Stimulated activated CD4-positive, alpha-beta T cell treated with anti-CD3 and anti-CD28 coated beads, Interleukin-4, amount 100 ng/mL, for 1 hour (primary cell): Measurements from ENCODE around the gene CCR7.

Experiments used
- DNase-seq: peaks from one replicate; pipeline ENCODE4 v3.0.0-alpha.2; 2020

CCR7 gene, protein sequence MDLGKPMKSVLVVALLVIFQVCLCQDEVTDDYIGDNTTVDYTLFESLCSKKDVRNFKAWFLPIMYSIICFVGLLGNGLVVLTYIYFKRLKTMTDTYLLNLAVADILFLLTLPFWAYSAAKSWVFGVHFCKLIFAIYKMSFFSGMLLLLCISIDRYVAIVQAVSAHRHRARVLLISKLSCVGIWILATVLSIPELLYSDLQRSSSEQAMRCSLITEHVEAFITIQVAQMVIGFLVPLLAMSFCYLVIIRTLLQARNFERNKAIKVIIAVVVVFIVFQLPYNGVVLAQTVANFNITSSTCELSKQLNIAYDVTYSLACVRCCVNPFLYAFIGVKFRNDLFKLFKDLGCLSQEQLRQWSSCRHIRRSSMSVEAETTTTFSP

GRCh38 chr17:40564883-40565768 lies at the start of gene CCR7:
CCR7 (minus strand) TSS chr17:40565472; CDS start chr17:40565409, 63 bp downstream.
- peak; percentile 78 for DNase-seq

DNA sequence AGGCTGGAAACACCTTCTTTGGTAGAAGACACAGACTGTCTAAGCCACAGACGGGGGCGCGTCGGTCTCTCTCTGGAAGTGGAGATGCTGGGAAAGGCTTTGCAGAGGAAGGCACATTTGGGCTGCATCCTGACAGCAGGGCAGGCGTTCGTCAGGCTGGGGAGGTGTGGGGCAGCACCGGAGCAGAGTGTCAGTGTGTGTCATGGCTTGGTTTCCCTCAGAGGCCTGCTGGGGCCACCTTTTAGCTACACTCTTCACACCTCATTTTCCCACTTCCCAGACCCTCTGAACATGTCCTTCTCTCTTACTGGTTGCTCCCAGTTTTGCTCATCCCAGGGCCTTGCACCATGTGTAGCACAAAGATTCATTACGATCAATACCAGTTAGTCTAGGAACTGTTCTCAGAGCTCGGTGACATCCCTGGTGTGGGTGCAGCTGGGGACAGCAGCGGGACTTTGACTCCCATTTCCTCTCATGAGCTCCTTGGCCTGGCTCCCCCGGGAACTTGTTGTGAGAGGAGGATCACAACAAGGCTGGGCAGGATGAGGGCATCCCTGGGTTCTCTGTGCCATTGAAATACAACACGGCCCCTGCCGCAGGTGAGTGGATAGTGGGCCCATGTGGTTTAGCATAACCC lies 49.3 kb upstream of the CCR7 start:
- DNase-seq: no peak

- DNase-seq: no peak
These were observed 48.3 kb upstream of the CCR7 start for GRCh38 chr17:40613467-40614154.

- peak; percentile 73 for DNase-seq
These were observed 47.5 kb upstream of the CCR7 start for GRCh38 chr17:40612599-40613244.

GRCh38 chr17:40611840-40612474 lies 46.7 kb upstream of the CCR7 start:
- no peak for DNase-seq

GRCh38 chr17:40610359-40610758 lies 45.1 kb upstream of the CCR7 start:
- DNase-seq: no peak

GRCh38 chr17:40608061-40608581 lies 42.8 kb upstream of the CCR7 start:
- no peak for DNase-seq

- peak; percentile 43 for DNase-seq
These were observed 42.4 kb upstream of the CCR7 start for GRCh38 chr17:40607641-40608040.

DNA sequence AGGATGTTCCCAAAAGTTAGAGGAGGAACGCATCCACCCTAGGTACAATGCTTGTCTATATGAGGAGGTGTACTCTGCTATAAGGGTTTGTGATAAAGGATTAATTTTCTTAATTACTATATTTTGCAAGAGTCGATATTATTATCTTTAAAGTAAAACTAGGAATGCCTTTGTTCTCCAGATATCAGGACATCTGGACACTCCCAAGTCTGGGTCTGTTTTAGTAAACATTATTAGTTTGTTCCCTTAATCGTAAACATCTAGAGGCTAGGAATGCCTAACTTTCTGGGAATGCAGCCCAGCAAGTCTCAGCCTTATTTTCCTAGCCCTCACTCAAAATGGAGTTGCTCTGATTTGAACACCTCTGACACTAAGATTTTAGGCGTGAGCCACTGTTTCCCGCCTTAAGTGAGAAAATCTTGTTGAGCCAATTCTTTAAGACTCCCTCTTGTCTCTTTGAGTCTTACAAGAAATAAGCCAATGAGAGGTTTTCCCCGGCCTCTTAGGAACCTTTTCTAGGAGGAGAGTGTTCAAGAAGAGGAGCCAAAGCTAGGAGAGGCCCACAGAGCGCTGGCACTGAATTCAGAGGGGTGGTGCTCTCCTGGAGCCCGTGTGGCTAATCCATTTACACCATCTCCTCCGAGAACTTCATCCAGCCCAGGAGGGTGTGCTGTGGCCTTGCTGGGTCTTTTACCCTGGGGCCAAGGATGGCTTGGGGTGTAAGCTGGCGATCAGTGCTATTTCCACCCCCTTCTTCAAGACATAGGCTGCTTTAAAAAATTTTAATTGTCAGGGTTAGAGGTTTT lies 41.5 kb upstream of the CCR7 start:
- no peak for DNase-seq

DNA sequence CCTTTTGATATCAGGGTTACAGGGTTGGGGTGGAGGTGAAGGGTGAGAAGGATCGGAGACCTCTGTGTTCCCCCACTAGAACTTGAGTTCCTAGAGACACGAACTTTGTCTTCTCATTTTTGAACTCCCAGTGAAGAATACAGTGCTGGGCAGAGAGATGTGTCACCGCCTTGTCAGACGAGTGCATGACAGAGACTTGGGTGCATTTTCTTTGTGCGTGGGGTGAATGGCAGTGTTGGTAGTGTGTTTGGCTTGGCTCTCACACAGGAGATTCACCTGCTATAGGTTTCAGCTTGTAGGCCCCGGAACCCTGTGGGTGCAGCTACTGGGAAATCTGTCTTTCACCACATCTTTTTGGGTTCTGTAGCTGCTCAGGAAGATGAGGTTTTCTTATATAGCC lies 40.0 kb upstream of the CCR7 start:
- DNase-seq: peak; percentile 68

DNA sequence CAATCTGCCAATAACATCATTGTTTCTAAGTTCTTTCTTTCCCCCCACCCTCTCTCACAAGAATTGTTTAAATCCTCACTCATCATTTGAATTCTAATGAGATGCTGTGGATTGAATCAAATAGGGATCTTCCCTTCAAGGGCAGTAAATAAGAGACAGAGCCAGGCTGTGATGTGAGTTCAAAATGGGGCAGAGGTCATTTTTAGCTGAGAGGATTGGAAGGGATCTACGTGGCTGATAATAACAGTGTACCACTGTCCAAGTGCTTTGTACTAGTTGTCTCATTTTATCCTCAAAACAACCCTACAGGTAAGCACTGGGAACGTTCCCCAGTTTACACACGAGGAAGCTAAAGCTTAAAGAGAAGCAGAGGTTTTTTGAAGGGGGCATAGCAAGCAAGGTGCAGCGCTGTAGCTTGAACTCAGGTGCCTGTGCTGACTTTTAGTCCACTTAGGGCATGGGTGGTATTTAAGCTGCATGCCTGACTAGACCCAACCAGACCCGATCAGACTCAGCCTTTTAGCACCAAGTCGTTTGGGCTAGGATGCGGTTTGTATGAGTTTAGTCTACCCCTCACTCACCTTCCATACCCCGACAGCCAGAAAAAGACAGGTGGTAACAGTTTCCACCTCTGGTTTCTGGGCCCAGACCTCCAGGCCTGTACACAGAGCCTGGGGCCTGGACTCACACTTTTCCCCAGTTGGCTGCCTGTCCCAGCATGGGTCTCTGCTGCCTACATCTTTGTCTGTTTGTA lies 39.2 kb upstream of the CCR7 start:
- no peak for DNase-seq

- DNase-seq: peak; percentile 78
These were observed 37.5 kb upstream of the CCR7 start for GRCh38 chr17:40602445-40603443.

DNA sequence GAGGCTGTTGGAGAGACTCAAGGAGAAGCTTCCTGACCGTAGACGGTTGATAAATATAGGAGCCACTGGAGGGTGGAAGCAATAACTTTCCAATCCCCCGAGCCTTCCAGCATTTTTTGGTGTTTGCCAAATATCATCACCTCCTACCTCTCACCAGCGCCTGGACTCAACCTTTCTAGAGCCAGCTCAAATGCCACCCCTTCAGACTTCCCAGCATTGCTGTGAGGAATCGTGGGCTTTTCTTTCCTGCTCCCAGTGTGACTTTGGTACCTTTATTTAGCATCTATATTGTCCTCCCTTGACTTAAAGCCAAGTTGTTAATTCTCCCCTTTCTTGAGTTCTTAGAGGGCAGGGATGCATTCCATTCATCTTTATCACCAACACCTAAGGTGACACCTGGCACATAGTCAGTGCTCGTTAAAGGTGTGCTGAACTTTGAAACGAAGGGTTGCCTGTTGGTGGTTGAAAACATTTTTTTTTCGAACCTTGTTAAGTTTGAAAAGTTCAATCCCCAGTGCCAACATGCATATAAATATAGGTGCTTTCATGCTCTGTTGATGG lies 35.3 kb upstream of the CCR7 start:
- no peak for DNase-seq

GRCh38 chr17:40599468-40599763 lies 34.1 kb upstream of the CCR7 start:
- no peak for DNase-seq

- DNase-seq: peak; percentile 88
These were observed 33.6 kb upstream of the CCR7 start for GRCh38 chr17:40598619-40599467.

GRCh38 chr17:40598301-40598618 lies 33.0 kb upstream of the CCR7 start:
- no peak for DNase-seq

DNA sequence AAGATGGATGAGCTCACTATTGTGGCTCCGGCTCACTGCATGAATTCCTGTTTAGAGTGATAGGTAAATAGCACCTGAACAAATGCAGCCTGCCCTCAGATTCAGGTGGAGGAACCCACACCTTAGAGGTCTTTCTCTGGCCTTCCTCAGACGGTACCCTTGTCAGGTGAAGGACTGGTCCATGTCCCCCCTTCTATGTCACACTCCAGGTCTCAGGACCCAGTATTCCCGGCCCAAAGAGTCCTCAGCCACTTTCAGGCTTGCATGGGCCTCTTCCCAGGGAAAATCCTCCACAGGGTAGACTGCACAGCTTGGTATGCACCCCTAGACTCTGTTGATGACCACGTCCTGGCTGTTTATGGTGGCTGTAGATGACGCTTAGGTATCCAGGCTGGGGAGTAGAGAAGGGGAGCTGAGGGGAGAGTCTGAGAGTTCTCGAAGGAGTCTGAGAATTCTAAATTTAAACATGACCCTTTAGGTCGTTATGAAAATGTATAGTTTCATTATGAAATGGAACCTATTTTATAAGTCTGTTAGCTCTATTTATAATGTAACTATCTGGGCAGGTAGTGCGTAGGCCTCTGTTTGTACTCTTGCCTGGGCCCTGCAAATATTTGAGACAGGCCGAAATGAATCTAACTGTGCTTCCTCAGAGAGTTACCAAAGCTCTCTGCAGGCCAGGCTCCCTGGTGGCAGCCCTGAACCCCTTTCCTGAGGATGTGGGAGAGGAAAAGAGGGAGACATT lies 32.5 kb upstream of the CCR7 start:
- no peak for DNase-seq
